HEK293 (cell line): ENCODE results near the gene JOSD2.

Source experiments
- KLF8 ChIP-seq: fragments of 450-650 bp; formaldehyde crosslinking; IDR thresholded peaks from 2 replicates; pipeline ENCODE4 v1.5.1; 2016; ENCODE audit warnings: missing biosample characterization, missing genetic modification characterization
- TSHZ1 ChIP-seq: fragments of 450-650 bp; formaldehyde crosslinking; IDR thresholded peaks from 2 replicates; pipeline ENCODE4 v1.5.1; 2016; ENCODE audit warnings: missing biosample characterization, missing genetic modification characterization, borderline replicate concordance
- ZNF169 ChIP-seq: fragments of 450-650 bp; formaldehyde crosslinking; IDR thresholded peaks from 2 replicates; pipeline ENCODE4 v1.5.1; 2016; ENCODE audit warnings: missing biosample characterization, missing genetic modification characterization
- ZNF239 ChIP-seq: fragments of 450-650 bp; formaldehyde crosslinking; IDR thresholded peaks from 2 replicates; pipeline ENCODE4 v1.5.1; 2016; ENCODE audit warnings: missing biosample characterization, missing genetic modification characterization
- ZNF513 ChIP-seq: fragments of 450-650 bp; IDR thresholded peaks from 2 replicates; pipeline ENCODE4 v1.5.1; 2018; ENCODE audit warnings: missing biosample characterization, missing genetic modification characterization
- ZNF529 ChIP-seq: fragments of 450-650 bp; formaldehyde crosslinking; IDR thresholded peaks from 2 replicates; pipeline ENCODE4 v1.5.1; 2017; ENCODE audit warnings: missing genetic modification characterization, missing biosample characterization; ENCODE audit not compliant: insufficient replicate concordance
- ZNF530 ChIP-seq: fragments of 450-650 bp; formaldehyde crosslinking; IDR thresholded peaks from 2 replicates; pipeline ENCODE4 v1.5.1; 2016; ENCODE audit warnings: low read depth, missing biosample characterization, missing genetic modification characterization
- ZNF621 ChIP-seq: fragments of 450-650 bp; formaldehyde crosslinking; IDR thresholded peaks from 2 replicates; pipeline ENCODE4 v1.5.1; 2017; ENCODE audit warnings: missing biosample characterization, missing genetic modification characterization
- ZNF629 ChIP-seq: fragments of 450-650 bp; formaldehyde crosslinking; IDR thresholded peaks from 2 replicates; pipeline ENCODE4 v1.5.1; 2017; ENCODE audit warnings: missing biosample characterization, missing genetic modification characterization
- ZNF777 ChIP-seq: fragments of 450-650 bp; formaldehyde crosslinking; IDR thresholded peaks from 2 replicates; pipeline ENCODE4 v1.5.1; 2017; ENCODE audit warnings: missing biosample characterization, missing genetic modification characterization, borderline replicate concordance
- TF ChIP-seq, protein P1 (sequence below): fragments of 450-650 bp; formaldehyde crosslinking; IDR thresholded peaks from 2 replicates; pipeline ENCODE4 v1.5.1; 2016; ENCODE audit warnings: missing biosample characterization, missing genetic modification characterization
- TF ChIP-seq, protein P2 (sequence below): fragments of 450-650 bp; formaldehyde crosslinking; IDR thresholded peaks from 2 replicates; pipeline ENCODE4 v1.5.1; 2016; ENCODE audit warnings: missing biosample characterization, missing genetic modification characterization

DNA sequence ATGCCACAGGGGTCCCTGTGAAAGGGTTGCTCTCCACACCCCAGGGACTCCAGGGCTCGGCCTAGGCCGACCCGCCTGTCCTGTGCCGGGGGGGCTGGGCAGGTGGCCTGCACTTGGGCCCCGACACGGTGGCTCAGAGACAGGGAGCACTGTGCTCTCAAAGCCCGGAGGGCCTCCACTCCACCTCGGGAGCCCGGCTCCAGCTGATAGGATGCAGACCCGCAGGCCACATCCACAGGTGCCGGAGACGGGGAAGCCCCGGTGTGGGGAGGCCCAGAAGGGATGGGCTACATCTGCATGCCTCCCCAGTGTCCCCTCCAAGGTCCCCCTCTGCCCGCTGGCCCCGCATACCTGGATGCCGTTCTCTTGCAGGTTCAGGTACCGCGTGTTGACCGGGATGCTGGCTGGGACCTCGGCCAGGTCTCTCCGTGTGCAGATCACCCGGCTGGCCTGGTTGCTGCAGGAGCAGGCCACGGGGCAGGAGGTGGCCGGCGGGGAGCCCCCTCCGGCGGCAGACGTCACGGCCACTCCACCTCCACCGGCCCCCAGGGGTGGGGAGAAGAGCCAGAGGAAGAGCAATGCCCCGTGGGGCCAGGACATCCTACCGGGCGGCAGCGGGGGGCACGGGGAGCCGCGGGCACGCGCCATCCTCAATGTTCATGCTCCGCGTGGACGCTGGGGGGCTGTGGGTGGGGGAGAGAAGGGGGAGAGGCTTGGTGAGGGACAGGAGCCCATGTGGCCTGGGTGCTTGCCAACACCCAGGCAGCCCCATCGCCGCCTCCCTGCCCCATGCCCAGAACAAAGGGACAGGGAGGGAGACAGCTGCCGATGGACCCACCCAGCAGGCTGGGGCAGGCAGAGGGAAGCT, 37.4 kb upstream of the JOSD2 start:
- TF ChIP-seq ZNF239 (tag by site-specific recombination), result no peak
- no peak for TF ChIP-seq ZNF629
- TF ChIP-seq ZNF529 (tag by site-specific recombination), result no peak
- TF ChIP-seq, protein P1, sequence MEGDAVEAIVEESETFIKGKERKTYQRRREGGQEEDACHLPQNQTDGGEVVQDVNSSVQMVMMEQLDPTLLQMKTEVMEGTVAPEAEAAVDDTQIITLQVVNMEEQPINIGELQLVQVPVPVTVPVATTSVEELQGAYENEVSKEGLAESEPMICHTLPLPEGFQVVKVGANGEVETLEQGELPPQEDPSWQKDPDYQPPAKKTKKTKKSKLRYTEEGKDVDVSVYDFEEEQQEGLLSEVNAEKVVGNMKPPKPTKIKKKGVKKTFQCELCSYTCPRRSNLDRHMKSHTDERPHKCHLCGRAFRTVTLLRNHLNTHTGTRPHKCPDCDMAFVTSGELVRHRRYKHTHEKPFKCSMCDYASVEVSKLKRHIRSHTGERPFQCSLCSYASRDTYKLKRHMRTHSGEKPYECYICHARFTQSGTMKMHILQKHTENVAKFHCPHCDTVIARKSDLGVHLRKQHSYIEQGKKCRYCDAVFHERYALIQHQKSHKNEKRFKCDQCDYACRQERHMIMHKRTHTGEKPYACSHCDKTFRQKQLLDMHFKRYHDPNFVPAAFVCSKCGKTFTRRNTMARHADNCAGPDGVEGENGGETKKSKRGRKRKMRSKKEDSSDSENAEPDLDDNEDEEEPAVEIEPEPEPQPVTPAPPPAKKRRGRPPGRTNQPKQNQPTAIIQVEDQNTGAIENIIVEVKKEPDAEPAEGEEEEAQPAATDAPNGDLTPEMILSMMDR, result no peak
- no peak for TF ChIP-seq KLF8 (tag by site-specific recombination)
- no peak for TF ChIP-seq ZNF621 (tag by site-specific recombination)
- TF ChIP-seq ZNF513 (tag by site-specific recombination), result no peak
- TF ChIP-seq, protein P2, sequence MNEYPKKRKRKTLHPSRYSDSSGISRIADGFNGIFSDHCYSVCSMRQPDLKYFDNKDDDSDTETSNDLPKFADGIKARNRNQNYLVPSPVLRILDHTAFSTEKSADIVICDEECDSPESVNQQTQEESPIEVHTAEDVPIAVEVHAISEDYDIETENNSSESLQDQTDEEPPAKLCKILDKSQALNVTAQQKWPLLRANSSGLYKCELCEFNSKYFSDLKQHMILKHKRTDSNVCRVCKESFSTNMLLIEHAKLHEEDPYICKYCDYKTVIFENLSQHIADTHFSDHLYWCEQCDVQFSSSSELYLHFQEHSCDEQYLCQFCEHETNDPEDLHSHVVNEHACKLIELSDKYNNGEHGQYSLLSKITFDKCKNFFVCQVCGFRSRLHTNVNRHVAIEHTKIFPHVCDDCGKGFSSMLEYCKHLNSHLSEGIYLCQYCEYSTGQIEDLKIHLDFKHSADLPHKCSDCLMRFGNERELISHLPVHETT (tag by site-specific recombination), result no peak
- no peak for TF ChIP-seq ZNF777
- TF ChIP-seq ZNF169 (tag by site-specific recombination), result no peak
- TF ChIP-seq TSHZ1, result no peak
- no peak for TF ChIP-seq ZNF530
